ENCODE results near the gene ASB13. TPM values are rescaled to one million over a fixed set of nuclear protein-coding genes. Genes with fewer than 3 reads are reported as not detected.

ASB13 gene
- total RNA-seq (ENCODE audit: low replicate concordance) = 13.9 and 28.2 TPM in 2 replicates
- long read RNA-seq, transcript ASB13-201 (6 exons, 2,699 nt) = major isoform, 11 of 22 reads
- long read RNA-seq, partial matches to known transcripts = 9 of 22 reads
- long read RNA-seq, other reads (novel, unspliced or antisense) = 1 of 22 reads

- TF ChIP-seq, protein P1, sequence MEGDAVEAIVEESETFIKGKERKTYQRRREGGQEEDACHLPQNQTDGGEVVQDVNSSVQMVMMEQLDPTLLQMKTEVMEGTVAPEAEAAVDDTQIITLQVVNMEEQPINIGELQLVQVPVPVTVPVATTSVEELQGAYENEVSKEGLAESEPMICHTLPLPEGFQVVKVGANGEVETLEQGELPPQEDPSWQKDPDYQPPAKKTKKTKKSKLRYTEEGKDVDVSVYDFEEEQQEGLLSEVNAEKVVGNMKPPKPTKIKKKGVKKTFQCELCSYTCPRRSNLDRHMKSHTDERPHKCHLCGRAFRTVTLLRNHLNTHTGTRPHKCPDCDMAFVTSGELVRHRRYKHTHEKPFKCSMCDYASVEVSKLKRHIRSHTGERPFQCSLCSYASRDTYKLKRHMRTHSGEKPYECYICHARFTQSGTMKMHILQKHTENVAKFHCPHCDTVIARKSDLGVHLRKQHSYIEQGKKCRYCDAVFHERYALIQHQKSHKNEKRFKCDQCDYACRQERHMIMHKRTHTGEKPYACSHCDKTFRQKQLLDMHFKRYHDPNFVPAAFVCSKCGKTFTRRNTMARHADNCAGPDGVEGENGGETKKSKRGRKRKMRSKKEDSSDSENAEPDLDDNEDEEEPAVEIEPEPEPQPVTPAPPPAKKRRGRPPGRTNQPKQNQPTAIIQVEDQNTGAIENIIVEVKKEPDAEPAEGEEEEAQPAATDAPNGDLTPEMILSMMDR (conservative IDR thresholded peaks at IDR 0.05) = peak; percentile 36
- Mint-ChIP-seq H3K27ac (peak within 1 kb of the TSS; percentile 73), H3K4me1 (ENCODE audit: unreplicated experiment) (peaks cover 29% of the 10 kb centered on the region), H3K4me3 (peak within 1 kb of the TSS; percentile 95), H3K27me3 (peaks cover 4% of the 10 kb centered on the region), H3K36me3 (no peaks in the 10 kb centered on the region), H3K9me3 (no peaks in the 10 kb centered on the region)
- no peak for DNase-seq (ENCODE audit: extremely low spot score, unreplicated experiment)
Measured at GRCh38 chr10:5666008-5666840, at the start of gene ASB13. TSS of gene ASB13 (minus strand) at chr10:5666595. CDS start at chr10:5666551, 44 bp downstream.

DNA sequence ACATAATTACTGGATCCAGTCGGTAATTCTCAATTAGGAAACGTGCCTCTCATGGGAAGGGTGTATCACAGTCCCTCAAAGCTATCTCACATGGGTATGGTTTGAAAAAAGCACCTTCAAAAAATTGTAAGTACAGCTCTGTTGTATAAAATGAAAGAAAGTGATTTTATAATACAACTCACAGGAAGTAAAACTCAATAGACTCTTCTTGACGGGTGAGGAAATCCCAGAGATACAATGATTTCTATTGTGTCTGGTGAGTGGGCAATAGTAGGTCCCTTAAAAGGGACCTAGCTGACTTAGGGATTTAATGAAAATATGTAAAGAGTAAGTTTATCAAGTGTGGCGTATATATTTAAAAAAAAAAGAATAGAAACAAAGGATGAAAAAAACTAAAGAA, 45.2 kb upstream of the ASB13 start:
- no peaks in the 10 kb centered on the region for H3K27me3 Mint-ChIP-seq
- H3K4me1 Mint-ChIP-seq (ENCODE audit: unreplicated experiment) = peaks cover 14% of the 10 kb centered on the region
- H3K9me3 Mint-ChIP-seq = peaks cover 9% of the 10 kb centered on the region
- peaks cover 14% of the 10 kb centered on the region for H3K36me3 Mint-ChIP-seq
- no peak overlapping the region for H3K4me3 Mint-ChIP-seq
- no peak for DNase-seq (ENCODE audit: extremely low spot score, unreplicated experiment)
- H3K27ac Mint-ChIP-seq = peak overlapping the region; percentile 34
- TF ChIP-seq, protein P1 (conservative IDR thresholded peaks at IDR 0.05) = no peak

DNA sequence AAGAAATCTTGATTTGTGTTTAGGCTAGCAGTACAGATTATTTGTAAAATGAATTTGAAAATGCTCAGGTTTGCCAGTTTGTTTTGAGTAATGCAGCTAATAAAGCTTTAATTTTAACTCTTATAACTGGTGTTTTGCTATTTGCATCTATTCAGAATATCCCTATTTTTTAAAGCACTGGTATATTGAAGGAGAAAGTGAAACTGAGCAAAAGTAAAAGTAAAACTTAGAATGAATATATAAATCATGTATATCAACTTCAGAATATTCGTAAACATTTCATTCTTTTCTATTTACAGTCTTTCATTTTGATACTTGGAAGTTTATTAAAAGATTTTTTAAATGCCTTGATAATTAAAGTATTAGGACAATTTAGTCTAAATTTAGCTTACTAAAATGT, 44.5 kb upstream of the ASB13 start:
- TF ChIP-seq, protein P1 (conservative IDR thresholded peaks at IDR 0.05) = no peak
- H3K27me3 Mint-ChIP-seq = no peaks in the 10 kb centered on the region
- peaks cover 14% of the 10 kb centered on the region for H3K4me1 Mint-ChIP-seq (ENCODE audit: unreplicated experiment)
- H3K4me3 Mint-ChIP-seq = no peak overlapping the region
- no peak for DNase-seq (ENCODE audit: extremely low spot score, unreplicated experiment)
- H3K27ac Mint-ChIP-seq = no peak overlapping the region
- H3K36me3 Mint-ChIP-seq = peaks cover 14% of the 10 kb centered on the region
- H3K9me3 Mint-ChIP-seq = peaks cover 9% of the 10 kb centered on the region

GRCh38 chr10:5709865-5710264, 43.5 kb upstream of the ASB13 start:
- DNase-seq (ENCODE audit: extremely low spot score, unreplicated experiment) = no peak
- Mint-ChIP-seq H3K4me1 (ENCODE audit: unreplicated experiment) (peaks cover 14% of the 10 kb centered on the region), H3K9me3 (peaks cover 5% of the 10 kb centered on the region), H3K27ac (no peak overlapping the region), H3K36me3 (peaks cover 9% of the 10 kb centered on the region), H3K4me3 (no peak overlapping the region), H3K27me3 (no peaks in the 10 kb centered on the region)
- TF ChIP-seq, protein P1 (conservative IDR thresholded peaks at IDR 0.05) = no peak

- Mint-ChIP-seq H3K4me1 (ENCODE audit: unreplicated experiment) (peaks cover 14% of the 10 kb centered on the region), H3K27me3 (no peaks in the 10 kb centered on the region), H3K36me3 (peaks cover 9% of the 10 kb centered on the region), H3K27ac (no peak overlapping the region), H3K4me3 (no peak overlapping the region), H3K9me3 (peaks cover 5% of the 10 kb centered on the region)
- DNase-seq (ENCODE audit: extremely low spot score, unreplicated experiment) = no peak
- TF ChIP-seq, protein P1 (conservative IDR thresholded peaks at IDR 0.05) = no peak
Measured at GRCh38 chr10:5708356-5708755, 42.0 kb upstream of the ASB13 start.

All from type B pancreatic cell (in vitro differentiated cells).